BLaER1 (cell line): Measurements from ENCODE around the gene TBC1D1.
"Not testable (repeated sequence)": the region's sequence is repeated elsewhere in the genome, so short reads cannot be mapped to it uniquely, and the experiment has no call there.

Experiments used
- H3K27ac ChIP-seq: shearing (Covaris generic); formaldehyde crosslinking; 2 replicates; pipeline ENCODE4 v1.8.1; 2022
- H3K27me3 ChIP-seq: shearing (Covaris generic); formaldehyde crosslinking; 2 replicates; pipeline ENCODE4 v1.8.1; 2022
- H3K36me3 ChIP-seq: shearing (Covaris generic); formaldehyde crosslinking; 2 replicates; pipeline ENCODE4 v1.8.1; 2022
- H3K4me1 ChIP-seq: shearing (Covaris generic); formaldehyde crosslinking; 2 replicates; pipeline ENCODE4 v1.8.1; 2022
- H3K4me2 ChIP-seq: shearing (Covaris generic); formaldehyde crosslinking; 2 replicates; pipeline ENCODE4 v1.8.1; 2022
- H3K4me3 ChIP-seq: shearing (Covaris generic); formaldehyde crosslinking; 2 replicates; pipeline ENCODE4 v1.8.1; 2022
- H3K9ac ChIP-seq: shearing (Covaris generic); formaldehyde crosslinking; 2 replicates; pipeline ENCODE4 v1.8.1; 2022
- H3K9me3 ChIP-seq: shearing (Covaris generic); formaldehyde crosslinking; 2 replicates; pipeline ENCODE4 v1.8.1; 2022
- H4K20me1 ChIP-seq: shearing (Covaris generic); formaldehyde crosslinking; 2 replicates; pipeline ENCODE4 v1.8.1; 2022
- Cebpa-rat ChIP-seq: shearing (Covaris generic); IDR thresholded peaks from 2 replicates; pipeline ENCODE4 v1.8.1; 2022

TBC1D1 gene

DNA sequence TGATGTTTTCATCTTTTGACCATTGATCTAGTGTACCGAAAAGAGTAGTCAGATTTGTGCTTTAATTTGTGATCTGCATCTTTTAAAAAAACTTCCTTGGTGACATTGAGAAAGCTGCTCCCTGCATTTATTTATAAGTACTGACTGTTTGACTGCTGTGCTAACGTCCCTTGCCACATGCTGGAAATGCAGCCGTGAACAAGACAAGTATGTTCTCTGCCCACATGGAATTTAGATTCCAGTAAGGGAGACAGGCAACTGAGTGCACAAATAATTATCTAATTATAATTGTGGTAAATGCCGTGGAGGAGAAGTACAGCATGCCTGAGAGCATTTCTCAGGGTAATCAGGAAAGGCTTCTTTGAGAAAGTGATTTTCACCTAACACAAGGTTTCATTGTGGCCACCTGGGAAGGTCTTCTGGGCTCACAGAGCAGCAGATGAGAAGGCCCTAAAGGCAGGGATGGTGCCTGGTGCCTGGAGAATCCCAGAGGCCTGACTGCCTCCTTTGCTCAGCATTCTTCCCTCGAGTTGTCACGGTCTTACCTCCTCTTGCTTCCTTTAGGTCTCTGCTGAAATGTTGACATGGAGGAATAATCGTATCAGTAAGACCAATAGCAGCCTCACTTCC is 125.1 kb downstream of the TBC1D1 start:
- H3K4me1 ChIP-seq = no peaks in the 10 kb centered on the region
- peaks cover 55% of the 10 kb centered on the region for H3K36me3 ChIP-seq
- H3K9ac ChIP-seq = no peak overlapping the region
- H3K27ac ChIP-seq = no peak overlapping the region
- peaks cover 8% of the 10 kb centered on the region; the same call in 1 of the 2 replicates for H3K9me3 ChIP-seq
- TF ChIP-seq Cebpa-rat = no peak
- H3K4me3 ChIP-seq = no peak overlapping the region
- H3K27me3 ChIP-seq = no peaks in the 10 kb centered on the region
- no peak overlapping the region for H3K4me2 ChIP-seq
- peaks cover 12% of the 10 kb centered on the region; the same call in 1 of the 2 replicates for H4K20me1 ChIP-seq

DNA sequence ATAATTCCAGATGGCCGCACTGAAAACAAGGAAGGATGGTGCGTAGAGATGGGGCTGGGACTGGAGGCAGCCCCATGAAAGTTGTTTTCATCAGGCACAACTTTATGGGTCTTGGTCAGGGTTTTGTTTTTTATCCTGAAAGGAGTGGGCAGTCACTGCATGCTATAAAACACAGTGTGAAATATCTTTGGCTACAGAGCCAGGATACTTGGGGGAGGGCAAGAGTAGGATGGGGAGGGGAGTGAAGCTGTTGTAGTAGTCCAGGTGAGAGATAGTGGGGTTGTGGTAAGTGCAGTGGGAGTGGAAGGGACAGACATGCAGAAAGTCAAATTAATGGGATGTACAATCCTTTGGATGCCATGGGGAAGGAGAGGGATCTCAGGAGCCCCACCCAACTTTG is 125.8 kb downstream of the TBC1D1 start:
- Histone ChIP-seq H3K4me2 (no peak overlapping the region), H3K9me3 (peaks cover 10% of the 10 kb centered on the region; the same call in 1 of the 2 replicates), H3K9ac (no peak overlapping the region), H3K27ac (no peak overlapping the region), H3K4me3 (no peak overlapping the region), H3K27me3 (no peaks in the 10 kb centered on the region), H3K4me1 (no peaks in the 10 kb centered on the region), H4K20me1 (peaks cover 12% of the 10 kb centered on the region; the same call in 1 of the 2 replicates), H3K36me3 (peaks cover 62% of the 10 kb centered on the region)
- no peak for TF ChIP-seq Cebpa-rat

DNA sequence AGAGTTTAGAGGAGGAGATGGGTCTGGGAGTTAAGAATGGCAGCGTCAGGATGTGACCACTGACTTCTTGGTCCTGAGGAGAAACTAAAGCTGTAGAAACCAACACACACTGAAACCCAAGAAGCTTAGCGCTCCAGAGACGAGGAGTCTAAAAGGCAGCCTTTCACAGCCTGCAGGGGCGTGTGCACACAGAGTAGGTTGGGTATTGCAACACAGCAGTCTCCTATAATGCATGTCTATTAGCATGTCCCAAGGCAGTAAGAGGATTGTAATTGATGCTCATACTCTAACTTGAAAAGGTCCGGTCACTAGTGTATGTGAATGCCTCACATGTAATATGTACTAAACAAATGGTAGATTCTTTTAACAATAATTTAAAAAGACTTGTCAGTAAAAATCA is 126.7 kb downstream of the TBC1D1 start:
- Histone ChIP-seq H4K20me1 (peaks cover 12% of the 10 kb centered on the region; the same call in 1 of the 2 replicates), H3K9ac (no peak overlapping the region), H3K27me3 (no peaks in the 10 kb centered on the region), H3K4me2 (no peak overlapping the region), H3K9me3 (peaks cover 10% of the 10 kb centered on the region; the same call in 1 of the 2 replicates), H3K4me1 (no peaks in the 10 kb centered on the region), H3K4me3 (no peak overlapping the region), H3K27ac (no peak overlapping the region), H3K36me3 (peaks cover 71% of the 10 kb centered on the region)
- no peak for TF ChIP-seq Cebpa-rat

DNA sequence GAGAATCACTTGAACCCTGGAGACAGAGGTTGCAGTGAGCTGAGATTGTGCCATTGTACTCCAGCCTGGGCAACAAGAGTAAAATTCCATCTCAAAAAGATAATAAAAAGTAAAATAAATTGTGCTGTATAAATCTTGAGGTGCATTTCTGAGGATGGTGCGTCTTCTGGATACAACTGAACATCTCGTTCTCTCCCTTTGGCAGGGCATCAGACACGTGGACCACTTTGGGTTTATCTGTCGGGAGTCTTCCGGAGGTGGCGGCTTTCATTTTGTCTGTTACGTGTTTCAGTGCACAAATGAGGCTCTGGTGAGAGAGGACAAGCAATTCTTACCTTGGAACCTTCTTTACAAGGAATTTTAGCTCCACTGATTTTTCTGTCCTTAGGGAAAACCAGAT is 129.5 kb downstream of the TBC1D1 start:
- Histone ChIP-seq H3K36me3 (peaks cover 80% of the 10 kb centered on the region), H4K20me1 (no peaks in the 10 kb centered on the region), H3K9me3 (peaks cover 10% of the 10 kb centered on the region; the same call in 1 of the 2 replicates), H3K4me1 (no peaks in the 10 kb centered on the region), H3K4me3 (no peak overlapping the region), H3K27ac (no peak overlapping the region), H3K9ac (no peak overlapping the region), H3K4me2 (no peak overlapping the region), H3K27me3 (no peaks in the 10 kb centered on the region)
- TF ChIP-seq Cebpa-rat = no peak

DNA sequence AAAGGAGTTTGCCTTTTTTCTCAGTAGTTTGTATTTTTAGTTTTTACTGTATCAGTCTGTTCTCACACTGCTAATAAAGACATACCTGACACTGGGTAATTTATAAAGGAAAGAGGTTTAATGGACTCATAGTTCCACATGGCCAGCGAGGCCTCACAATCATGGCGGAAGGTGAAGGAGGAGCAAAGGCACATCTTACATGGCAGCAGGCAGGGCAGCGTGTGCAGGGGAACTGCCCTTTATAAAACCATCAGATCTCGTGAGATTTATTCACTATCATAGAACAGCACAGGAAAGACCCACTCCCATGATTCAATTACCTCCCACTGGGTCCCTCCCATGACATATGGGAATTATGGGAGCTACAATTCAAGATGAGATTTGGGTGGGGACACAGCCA is 130.1 kb downstream of the TBC1D1 start:
- Histone ChIP-seq H3K9me3 (peaks cover 10% of the 10 kb centered on the region; the same call in 1 of the 2 replicates), H3K36me3 (peaks cover 80% of the 10 kb centered on the region)
- H3K27me3 ChIP-seq, H4K20me1 ChIP-seq, H3K27ac ChIP-seq, H3K4me1 ChIP-seq, H3K4me3 ChIP-seq, H3K4me2 ChIP-seq, H3K9ac ChIP-seq: not testable (repeated sequence)

DNA sequence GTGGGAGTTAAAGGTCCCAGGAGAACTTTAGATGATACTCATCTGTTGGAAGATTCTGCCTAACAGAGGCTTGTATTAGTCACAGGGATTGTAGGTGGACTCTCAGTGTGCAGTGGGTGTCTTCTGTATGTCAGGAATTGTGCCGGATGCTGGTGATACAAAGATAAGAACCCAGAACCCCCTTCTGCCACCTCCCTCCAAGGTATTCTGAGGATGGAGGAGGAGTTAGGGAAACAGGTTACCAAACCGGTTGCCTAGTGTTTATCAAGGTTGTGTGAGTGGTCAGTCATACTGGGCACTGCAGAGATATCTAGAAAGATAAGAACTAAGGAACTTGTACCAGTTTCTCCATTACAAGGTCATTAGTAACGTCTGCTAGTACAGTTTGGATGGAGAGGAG is 130.9 kb downstream of the TBC1D1 start:
- 0 out of 2 replicates have a peak, but pooled peaks cover 8% of the 10 kb centered on the region for H4K20me1 ChIP-seq
- no peaks in the 10 kb centered on the region for H3K4me1 ChIP-seq
- no peak overlapping the region for H3K9ac ChIP-seq
- no peak overlapping the region for H3K27ac ChIP-seq
- peaks cover 10% of the 10 kb centered on the region; the same call in 1 of the 2 replicates for H3K9me3 ChIP-seq
- H3K36me3 ChIP-seq = peaks cover 80% of the 10 kb centered on the region
- H3K4me2 ChIP-seq = no peak overlapping the region
- H3K4me3 ChIP-seq = no peak overlapping the region
- H3K27me3 ChIP-seq = no peaks in the 10 kb centered on the region
- no peak for TF ChIP-seq Cebpa-rat

DNA sequence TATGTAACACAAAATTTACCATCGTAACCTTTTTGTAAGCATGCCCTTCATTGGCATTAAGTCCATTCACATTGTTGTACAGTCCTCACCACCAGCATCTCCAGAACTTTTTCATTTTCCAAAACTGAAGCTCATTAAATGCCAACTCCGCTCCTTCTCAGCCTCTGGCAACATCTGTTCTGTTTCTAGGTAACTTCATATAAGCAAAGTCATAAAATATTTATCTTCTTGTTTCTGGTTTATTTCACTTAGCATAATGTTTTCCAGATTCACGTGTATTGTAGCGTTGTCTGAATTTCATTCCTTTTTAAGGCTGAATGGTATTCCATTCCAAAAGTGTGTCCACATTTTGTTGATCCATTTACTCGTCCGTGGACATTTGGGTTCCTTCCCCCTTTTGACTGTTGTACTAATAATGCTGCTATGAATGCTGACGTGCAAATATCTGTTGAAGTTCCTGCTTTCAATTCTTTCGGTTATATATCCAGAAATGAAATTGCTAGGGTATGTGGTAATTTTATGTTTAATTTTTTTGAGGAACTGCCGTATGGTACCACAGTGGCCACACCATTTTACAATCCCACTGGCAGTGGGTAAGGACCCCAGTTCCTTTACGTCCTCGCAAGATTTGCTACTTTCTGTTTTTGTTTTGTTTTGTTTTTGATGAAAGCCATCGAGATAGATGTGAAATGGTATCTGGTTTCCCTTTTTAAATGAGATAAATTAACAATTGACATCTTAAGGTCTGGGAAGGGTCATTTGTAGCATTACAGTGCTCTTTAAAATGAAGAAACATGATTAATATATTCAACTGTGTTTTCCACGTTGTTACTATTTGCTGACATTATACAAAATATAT is 132.7 kb downstream of the TBC1D1 start:
- H3K4me3 ChIP-seq = no peak overlapping the region
- no peak overlapping the region for H3K27ac ChIP-seq
- H3K4me1 ChIP-seq = no peaks in the 10 kb centered on the region
- H3K9me3 ChIP-seq = peaks cover 10% of the 10 kb centered on the region; the same call in 1 of the 2 replicates
- H3K27me3 ChIP-seq = no peaks in the 10 kb centered on the region
- H3K4me2 ChIP-seq = no peak overlapping the region
- 0 out of 2 replicates have a peak, but pooled peaks cover 8% of the 10 kb centered on the region for H4K20me1 ChIP-seq
- peaks cover 85% of the 10 kb centered on the region for H3K36me3 ChIP-seq
- no peak for TF ChIP-seq Cebpa-rat
- no peak overlapping the region for H3K9ac ChIP-seq

DNA sequence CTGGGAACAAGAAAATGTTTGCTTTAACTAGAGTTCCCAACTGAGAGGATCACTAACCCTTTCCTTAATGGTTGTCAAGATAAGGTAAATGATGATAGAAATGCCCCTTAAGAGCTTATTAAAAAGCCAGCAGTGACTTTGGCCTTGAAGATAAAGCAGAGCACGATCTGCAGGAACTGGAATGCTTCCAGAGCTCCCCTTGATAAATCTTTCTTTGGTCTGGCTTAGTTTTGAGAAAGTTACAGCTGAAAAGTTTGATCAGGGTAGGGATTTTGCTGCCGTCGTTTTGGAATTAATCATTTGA is 133.3 kb downstream of the TBC1D1 start:
- H3K27ac ChIP-seq = no peak overlapping the region

DNA sequence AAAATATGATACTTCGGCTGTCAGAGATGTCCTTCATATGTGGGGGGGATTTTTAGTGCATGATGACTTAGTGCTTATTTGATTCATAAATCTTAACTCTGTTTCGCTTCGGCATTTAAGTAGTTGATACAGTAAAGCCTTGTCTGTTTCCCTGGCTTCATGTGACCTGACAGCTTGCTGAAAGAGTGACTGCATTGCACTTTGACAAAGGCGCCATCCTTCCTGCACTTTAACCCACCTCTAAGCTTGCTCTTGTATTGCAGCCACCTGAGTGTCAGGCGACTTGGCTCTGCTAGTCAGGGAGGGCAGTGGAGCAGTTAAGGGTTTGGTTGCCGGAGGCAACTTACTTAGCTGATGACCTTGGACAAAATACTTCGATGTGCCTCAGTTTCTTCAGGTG is 134.8 kb downstream of the TBC1D1 start:
- Histone ChIP-seq H3K27ac (no peak overlapping the region), H3K9me3 (peaks cover 6% of the 10 kb centered on the region; the same call in 1 of the 2 replicates), H3K36me3 (peaks cover 96% of the 10 kb centered on the region), H3K4me3 (no peak overlapping the region), H4K20me1 (0 out of 2 replicates have a peak, but pooled peaks cover 8% of the 10 kb centered on the region), H3K9ac (no peak overlapping the region), H3K4me1 (no peaks in the 10 kb centered on the region), H3K4me2 (no peak overlapping the region), H3K27me3 (no peaks in the 10 kb centered on the region)
- TF ChIP-seq Cebpa-rat = no peak

More for the DNA sequence above, 133.3 kb downstream of the TBC1D1 start:
- Histone ChIP-seq H4K20me1 (0 out of 2 replicates have a peak, but pooled peaks cover 8% of the 10 kb centered on the region), H3K9ac (no peak overlapping the region), H3K9me3 (peaks cover 10% of the 10 kb centered on the region; the same call in 1 of the 2 replicates), H3K4me2 (no peak overlapping the region), H3K36me3 (peaks cover 91% of the 10 kb centered on the region), H3K4me3 (no peak overlapping the region), H3K4me1 (no peaks in the 10 kb centered on the region), H3K27me3 (no peaks in the 10 kb centered on the region)
- TF ChIP-seq Cebpa-rat = no peak

DNA sequence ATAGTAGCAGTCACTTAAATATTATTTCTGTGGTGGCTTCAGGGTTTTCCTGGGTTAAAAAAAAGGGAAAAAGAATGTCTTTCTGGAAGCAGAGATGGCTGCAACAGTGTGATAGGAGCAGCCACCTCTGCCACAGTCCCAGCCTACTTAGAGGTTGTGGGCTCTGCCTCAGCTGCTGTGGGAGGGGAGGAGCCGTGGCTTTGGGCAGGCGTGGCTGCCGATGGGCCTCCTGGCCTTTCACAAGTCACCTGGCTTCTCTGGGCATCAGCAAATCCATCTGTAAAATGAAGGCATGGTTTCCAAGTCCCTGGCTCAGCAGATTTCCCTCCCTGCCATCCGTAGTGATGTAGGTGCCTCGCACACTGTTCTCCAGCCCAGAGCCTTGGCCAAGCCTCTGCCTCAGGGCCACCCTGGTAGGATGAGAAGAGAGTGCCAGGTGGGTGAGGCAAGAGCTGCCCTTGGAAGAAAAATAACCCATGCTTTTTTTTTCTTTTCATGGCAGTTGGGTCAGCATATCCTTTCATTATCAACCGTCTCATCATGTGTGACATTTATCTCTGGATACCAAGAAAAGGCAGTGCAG is 135.4 kb downstream of the TBC1D1 start:
- H3K36me3 ChIP-seq = peaks cover 91% of the 10 kb centered on the region
- no peak for TF ChIP-seq Cebpa-rat
- 0 out of 2 replicates have a peak, but pooled peaks cover 8% of the 10 kb centered on the region for H4K20me1 ChIP-seq
- no peak overlapping the region for H3K4me2 ChIP-seq
- H3K9me3 ChIP-seq = no peaks in the 10 kb centered on the region
- no peak overlapping the region for H3K9ac ChIP-seq
- H3K27ac ChIP-seq = no peak overlapping the region
- no peak overlapping the region for H3K4me3 ChIP-seq
- H3K4me1 ChIP-seq = no peaks in the 10 kb centered on the region
- H3K27me3 ChIP-seq = no peaks in the 10 kb centered on the region
